ENCODE results near the gene RNF43.
A peak's percentile ranks its signal among the peaks of the same experiment; 100 is the strongest.

RNF43 gene

DNA sequence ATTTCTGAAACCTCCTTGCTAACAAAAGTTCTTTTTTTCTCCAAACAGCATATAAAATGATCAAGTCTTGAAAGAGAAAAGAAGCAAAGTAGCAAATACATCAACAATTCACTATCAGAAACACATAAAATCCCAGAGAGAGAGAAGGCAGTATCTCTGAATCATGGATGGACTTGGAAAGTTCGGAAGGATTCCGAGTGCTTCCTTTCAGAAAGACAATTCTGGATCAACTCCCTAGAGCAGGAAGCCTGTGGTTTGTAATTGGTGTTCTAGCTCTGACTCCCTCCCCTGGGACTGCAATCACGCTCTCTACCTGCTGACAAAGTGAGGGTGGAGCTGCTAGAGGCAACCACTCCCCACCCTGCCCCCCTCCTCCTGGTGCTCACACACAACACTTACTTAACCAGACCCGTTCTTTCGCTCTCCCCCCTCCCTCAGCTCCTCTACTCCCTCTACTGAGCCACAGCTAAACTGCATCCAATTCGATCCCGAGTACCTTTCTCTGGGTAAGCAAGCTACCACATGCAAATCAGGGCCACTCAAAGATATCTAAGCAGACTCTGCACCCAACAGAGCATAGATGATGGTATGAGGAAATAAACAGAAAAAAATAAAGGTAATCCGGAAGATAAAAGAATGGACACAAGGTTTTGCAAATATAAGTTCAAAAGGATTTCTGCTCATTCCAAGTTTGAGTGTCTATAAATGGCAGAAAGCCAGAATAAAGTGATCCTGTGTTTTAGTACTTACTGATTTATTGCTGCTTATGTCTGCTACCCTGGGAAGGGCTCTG, at the start of gene RNF43:
Gene RNF43 (minus strand): TSS at position 235 of the 793 bp plus-strand sequence. CDS start 1,957 bp downstream, outside the sequence.
- DNase-seq, result peak; percentile 92

DNA sequence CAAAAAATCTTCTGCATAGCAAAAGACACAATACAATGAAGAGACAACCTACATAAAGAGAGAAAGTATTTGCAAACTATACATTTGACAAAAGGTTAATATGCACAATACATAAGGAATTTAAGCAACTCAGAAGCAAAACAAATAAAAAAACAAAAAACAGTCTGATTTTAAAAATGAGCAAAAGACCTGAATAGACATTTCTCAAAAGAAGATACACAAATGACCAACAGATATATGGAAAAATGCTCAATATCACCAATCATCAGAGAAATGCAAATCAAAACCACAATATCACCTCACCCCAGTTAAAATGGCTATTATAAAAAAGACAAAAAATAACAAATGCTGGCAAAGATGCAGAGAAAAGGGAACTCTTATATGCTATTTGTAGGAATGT, 38.2 kb upstream of the RNF43 start:
- no peak for DNase-seq

DNA sequence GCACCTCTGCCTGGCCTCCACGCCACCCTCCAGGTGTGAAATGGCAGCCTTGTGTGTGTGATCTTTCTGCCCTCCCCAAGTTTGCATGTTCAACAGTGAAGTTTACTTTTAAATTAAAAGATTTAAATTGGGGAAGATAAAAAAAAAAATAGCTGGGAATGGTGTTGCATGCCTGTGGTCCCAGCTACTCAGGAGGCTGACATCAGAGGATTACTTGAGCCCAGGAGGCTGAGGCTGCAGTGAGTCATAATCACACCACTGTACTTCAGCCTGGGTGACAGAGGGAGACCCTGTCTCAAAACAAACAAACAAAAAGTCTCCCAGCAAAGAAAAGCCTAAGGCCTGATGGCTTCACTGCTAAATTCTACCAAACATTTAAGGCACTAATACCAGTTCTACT, 35.4 kb upstream of the RNF43 start:
- no peak for DNase-seq

- peak; percentile 69 to 73 for DNase-seq
These were observed 30.0 kb upstream of the RNF43 start for GRCh38 chr17:58447039-58447975.

DNA sequence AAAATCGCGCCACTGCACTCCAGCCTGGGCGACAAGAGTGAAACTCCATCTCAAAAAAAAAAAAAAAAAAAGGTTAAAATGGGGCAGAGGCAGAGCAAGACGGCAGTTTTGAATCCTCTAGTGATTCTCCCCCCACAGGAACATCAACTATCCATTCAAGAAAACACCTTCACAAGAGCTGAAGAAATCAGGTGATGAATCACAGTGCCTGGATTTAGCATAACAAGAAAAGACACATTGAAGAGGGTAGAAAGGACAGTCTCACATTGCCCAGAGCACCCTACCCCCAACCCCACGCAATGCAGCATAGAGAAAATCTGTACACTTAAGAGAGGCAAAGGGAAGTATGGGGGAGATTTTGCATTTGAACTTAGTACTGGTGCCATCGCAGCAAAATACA, 28.8 kb upstream of the RNF43 start:
- no peak for DNase-seq

DNA sequence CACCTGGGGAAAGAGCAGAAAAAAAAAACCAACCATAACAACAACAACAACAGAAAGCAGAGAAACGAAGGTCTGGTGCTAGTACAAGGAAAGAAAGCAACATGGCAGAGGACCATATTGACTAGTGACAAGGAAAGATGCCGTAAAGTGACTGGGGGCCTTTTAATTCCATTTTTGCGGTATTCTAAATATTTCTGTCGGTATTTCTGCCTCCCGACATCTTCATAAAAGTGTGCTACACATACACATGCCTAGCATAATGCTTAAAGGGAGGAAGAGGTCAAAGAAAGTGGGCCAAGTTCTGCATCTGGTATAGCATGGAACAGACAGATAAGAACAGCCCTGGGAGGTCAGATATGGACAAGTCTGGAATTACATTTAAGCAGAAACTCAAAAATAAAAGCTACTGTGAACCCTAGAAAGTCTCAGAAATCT, 19.5 kb upstream of the RNF43 start:
- DNase-seq, result no peak

DNA sequence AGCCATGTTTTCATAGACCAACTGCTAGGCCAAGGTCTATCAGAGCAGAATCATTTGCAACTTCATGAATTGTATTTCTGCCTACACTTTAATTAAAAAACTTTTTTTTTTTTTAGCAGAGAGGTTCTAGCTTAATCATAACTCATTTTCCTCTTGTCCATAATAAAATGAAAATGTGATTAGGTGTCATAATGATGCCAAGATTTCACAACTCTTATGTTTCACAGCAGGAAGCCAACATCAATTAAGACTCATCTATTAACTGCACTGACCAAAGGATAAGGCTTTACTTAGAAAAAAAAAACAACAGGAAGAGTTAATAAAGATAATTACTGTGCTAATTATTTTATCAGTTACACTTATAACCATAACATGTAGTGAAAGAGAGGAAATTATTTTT, 18.9 kb upstream of the RNF43 start:
- no peak for DNase-seq

- no peak for DNase-seq
These were observed 15.7 kb upstream of the RNF43 start for GRCh38 chr17:58432806-58433573.

- no peak for DNase-seq
These were observed 10.5 kb upstream of the RNF43 start for GRCh38 chr17:58427807-58428206.

DNA sequence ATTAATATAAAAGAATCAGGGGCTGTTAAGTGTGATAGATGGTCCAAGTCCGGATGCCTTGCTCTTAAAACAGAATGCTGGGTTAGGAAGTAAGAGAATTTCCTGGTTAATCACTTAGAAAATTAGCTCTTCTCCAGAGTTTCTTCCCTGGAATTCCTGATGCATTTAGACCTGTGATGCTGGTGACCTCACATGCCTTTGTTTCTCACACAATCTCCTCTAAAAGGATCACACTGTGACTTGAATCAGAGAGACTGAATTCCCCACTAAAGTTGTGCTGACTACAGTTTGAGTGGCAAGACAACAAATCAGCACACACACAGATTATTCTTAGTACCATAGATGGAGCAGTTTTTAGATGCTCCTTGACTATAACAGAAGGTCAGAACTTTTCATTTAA, 4.4 kb upstream of the RNF43 start:
- DNase-seq, result no peak

- DNase-seq, result peak in 1 of 2 donors; percentile 14
These were observed 3.5 kb upstream of the RNF43 start for GRCh38 chr17:58420827-58421226.

GRCh38 chr17:58416937-58417299, 416 bp downstream of the RNF43 start:
- DNase-seq, result no peak

GRCh38 chr17:58416396-58416795, 938 bp downstream of the RNF43 start:
- no peak for DNase-seq

GRCh38 chr17:58415371-58416055, 1.8 kb downstream of the RNF43 start:
- no peak for DNase-seq

DNA sequence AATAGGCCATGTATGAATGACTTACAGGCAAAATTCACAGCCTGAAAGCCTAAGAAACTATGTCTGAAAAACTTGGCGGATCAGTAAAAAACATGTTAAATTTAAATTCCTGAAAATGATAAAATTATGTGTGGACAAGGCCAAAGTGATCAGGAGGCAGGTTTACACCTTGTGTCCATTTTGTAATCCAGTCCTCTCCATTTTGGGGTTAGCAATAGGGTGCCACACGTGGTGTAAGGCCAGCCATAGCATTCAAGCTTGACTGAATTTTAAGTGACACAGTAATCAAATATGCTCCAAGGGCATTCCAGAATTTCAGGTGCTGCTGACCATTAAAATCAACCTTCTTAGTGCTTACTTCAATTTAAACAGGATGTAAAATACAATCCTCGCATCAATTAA, 2.7 kb downstream of the RNF43 start:
- DNase-seq, result no peak

- DNase-seq, result no peak
These were observed 3.6 kb downstream of the RNF43 start for GRCh38 chr17:58413684-58414083.

DNA sequence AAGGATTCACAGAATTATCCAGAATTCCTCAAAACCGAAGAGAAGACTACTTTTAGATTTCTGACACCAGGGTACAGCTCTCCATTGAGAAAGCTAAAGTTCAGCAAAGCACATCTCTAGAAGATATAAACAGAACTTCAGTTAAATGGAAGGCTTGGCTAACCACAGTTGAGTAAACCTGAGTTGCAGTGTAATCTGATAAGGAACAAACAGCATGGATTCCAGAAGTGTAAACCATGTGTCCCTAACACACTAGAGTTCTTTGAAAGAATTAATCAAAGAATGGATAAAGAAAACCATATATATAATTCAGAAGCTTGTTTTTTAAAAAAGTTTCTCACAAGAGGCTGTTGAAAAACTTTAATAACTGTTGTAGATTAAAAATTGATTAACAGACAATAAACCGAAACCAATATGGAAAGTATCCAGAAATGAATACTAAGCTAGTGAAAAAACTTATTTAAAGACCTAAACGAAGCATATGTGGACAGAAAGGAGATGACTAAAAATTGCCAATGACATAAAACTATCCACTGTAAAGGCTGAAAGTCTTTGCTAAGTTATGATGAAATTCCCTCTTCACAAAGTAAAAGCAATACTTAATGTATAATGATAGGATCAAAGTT, 4.3 kb downstream of the RNF43 start:
- no peak for DNase-seq

DNA sequence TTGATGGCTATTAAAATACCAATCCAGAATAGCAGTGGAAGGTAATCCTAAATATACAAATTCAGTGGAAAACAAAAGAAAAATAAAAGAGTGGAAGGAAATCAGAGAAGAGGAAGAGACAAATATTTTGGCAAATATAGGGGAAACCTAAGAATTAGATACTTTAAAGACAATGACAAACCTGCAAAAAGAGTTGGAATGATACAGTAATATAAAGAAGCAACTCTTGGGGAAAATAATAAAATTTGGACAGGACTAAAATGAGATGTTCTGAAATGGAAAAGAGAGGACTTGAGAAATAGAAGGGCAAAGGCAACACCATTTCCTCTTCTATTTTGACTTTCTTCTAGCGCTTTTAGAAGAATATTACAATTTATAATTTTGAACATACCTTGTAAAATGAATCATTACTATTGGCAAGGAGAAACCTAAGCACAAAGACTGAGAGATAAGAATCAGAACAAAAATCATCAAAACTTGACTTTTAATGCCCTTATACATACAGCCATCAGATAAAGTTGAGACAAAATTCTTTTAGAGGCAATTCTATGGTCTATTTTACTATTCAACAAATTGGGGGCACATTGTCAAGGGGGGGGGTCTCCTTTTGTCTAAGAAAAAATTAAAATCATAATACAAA, 5.2 kb downstream of the RNF43 start:
- DNase-seq, result no peak

- DNase-seq, result no peak
These were observed 5.9 kb downstream of the RNF43 start for GRCh38 chr17:58411408-58411894.

GRCh38 chr17:58410714-58411407, 6.5 kb downstream of the RNF43 start:
- no peak for DNase-seq

GRCh38 chr17:58409432-58409831, 7.9 kb downstream of the RNF43 start:
- no peak for DNase-seq

Data from CD4-positive, alpha-beta T cell treated with Interferon alpha-2 for 1 hour (primary cell).